Measurements from ENCODE around the gene NFASC. TPM values are rescaled to one million over a fixed set of nuclear protein-coding genes. Genes with fewer than 3 reads are reported as not detected.

The NFASC gene
- total and polyA plus RNA-seq, 4 experiments from 2014 or later = not detected

DNA sequence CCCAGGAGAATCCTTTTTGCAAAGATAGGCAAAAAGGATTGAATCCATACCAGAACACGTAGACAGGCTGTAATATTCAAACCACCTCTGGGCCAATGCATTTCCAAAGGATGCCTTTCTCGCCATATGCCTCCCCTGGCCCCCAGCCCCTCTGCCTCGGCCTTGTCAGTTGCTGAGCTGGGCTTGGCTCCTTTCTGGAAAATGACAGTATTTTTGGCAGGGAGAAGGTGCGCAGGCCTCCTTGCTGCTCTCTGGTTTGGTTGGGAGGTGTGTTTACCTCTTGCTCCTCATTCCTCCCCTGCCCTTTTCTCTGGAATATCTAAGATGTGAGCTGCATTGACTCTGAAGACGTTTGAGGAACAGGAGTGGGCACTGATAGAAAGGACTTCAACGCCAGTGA is 146.3 kb downstream of the NFASC start:
- Mint-ChIP-seq H3K27me3 (peaks cover 3 to 4% of the 10 kb centered on the region in 2 donors), H3K4me1 (no peaks in the 10 kb centered on the region), H3K27ac (no peak overlapping the region), H3K9me3 (no peaks in the 10 kb centered on the region), H3K4me3 (no peak overlapping the region), H3K36me3 (no peaks in the 10 kb centered on the region)
- H3K4me3 ChIP-seq (ENCODE audit: low read length in 2 of 2) = no peak overlapping the region
- no peaks in the 10 kb centered on the region for H3K36me3 ChIP-seq (ENCODE audit: insufficient read depth, low read length)
- H3K27ac ChIP-seq (ENCODE audit: low read depth, low read length) = no peak overlapping the region
- intact Hi-C loops (cut with micrococcal nuclease) = no loop called here
- H3K27me3 ChIP-seq (ENCODE audit: insufficient read depth, low read length) = no peaks in the 10 kb centered on the region
- CTCF ChIA-PET (ENCODE audit: partially characterized antibody) = no interaction called here
- no peaks in the 10 kb centered on the region for H3K4me1 ChIP-seq (ENCODE audit: insufficient read depth, low read length)
- no peak for DNase-seq
- H3K9me3 ChIP-seq (ENCODE audit: control insufficient read depth in 1 of 2, low read length in 2 of 2) = no peaks in the 10 kb centered on the region
- POLR2A ChIA-PET (ENCODE audit: partially characterized antibody) = no interaction called here

DNA sequence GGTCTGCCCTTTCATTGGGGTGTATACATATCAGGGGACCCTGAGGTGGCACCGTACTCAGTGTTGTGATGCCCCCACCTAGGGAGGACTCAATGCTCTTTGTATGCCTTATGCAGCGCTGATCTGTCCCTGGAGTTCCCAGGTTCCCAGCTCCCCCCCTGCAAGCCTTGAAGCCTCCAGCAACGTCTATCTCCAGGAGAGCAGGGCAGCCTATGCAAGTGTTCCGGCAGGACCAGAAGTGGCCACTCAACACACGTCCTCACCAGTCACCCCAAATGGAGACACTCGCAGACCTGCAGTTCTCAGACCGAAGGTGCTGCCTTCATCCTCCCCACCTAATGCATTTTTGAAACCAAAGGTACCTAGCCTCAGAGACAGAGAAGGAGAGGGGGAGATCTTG is 147.1 kb downstream of the NFASC start:
- no peaks in the 10 kb centered on the region for H3K9me3 Mint-ChIP-seq
- Histone ChIP-seq H3K4me1 (ENCODE audit: insufficient read depth, low read length) (no peaks in the 10 kb centered on the region), H3K27ac (ENCODE audit: low read depth, low read length) (no peak overlapping the region), H3K27me3 (ENCODE audit: insufficient read depth, low read length) (no peaks in the 10 kb centered on the region), H3K36me3 (ENCODE audit: insufficient read depth, low read length) (no peaks in the 10 kb centered on the region), H3K9me3 (ENCODE audit: control insufficient read depth in 1 of 2, low read length in 2 of 2) (no peaks in the 10 kb centered on the region), H3K4me3 (ENCODE audit: low read length in 2 of 2) (no peak overlapping the region)
- DNase-seq = no peak
- H3K4me3 Mint-ChIP-seq = no peak overlapping the region
- ChIA-PET POLR2A (ENCODE audit: partially characterized antibody) (no interaction called here), CTCF (ENCODE audit: partially characterized antibody) (no interaction called here)
- no peaks in the 10 kb centered on the region for H3K4me1 Mint-ChIP-seq
- no peaks in the 10 kb centered on the region for H3K36me3 Mint-ChIP-seq
- intact Hi-C loops (cut with micrococcal nuclease) = no loop called here
- H3K27me3 Mint-ChIP-seq = peaks cover 6% of the 10 kb centered on the region in 2 donors
- peak overlapping the region in 1 of 7 donors; percentile 8 for H3K27ac Mint-ChIP-seq

DNA sequence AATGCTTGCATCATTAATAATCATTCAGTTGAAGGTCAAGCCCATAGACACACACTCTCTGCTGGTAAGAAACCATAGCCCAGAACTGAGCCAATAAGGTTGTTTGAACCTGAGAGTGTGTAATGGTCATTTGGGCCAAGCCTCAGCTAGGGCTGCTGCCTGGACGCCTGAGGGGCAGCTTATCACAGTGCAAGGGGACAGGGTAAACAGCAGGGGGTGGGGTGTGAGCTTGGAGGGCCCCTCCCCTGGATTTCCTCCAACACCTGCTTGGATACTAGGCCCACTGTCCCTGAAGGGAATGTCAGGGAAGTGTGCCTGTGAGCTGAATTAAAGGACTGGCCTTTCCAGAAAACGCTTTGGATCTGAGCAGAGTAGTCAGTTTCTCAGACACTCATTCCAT is 147.7 kb downstream of the NFASC start:
- Mint-ChIP-seq H3K36me3 (no peaks in the 10 kb centered on the region), H3K27ac (no peak overlapping the region), H3K9me3 (no peaks in the 10 kb centered on the region), H3K27me3 (peaks cover 6% of the 10 kb centered on the region in 2 donors), H3K4me1 (no peaks in the 10 kb centered on the region), H3K4me3 (no peak overlapping the region)
- no peaks in the 10 kb centered on the region for H3K27me3 ChIP-seq (ENCODE audit: insufficient read depth, low read length)
- ChIA-PET POLR2A (ENCODE audit: partially characterized antibody) (no interaction called here), CTCF (ENCODE audit: partially characterized antibody) (no interaction called here)
- no peak for DNase-seq
- H3K4me1 ChIP-seq (ENCODE audit: insufficient read depth, low read length) = no peaks in the 10 kb centered on the region
- H3K36me3 ChIP-seq (ENCODE audit: insufficient read depth, low read length) = no peaks in the 10 kb centered on the region
- H3K27ac ChIP-seq (ENCODE audit: low read depth, low read length) = no peak overlapping the region
- H3K9me3 ChIP-seq (ENCODE audit: control insufficient read depth in 1 of 2, low read length in 2 of 2) = no peaks in the 10 kb centered on the region
- intact Hi-C loops (cut with micrococcal nuclease) = no loop called here
- H3K4me3 ChIP-seq (ENCODE audit: low read length in 2 of 2) = no peak overlapping the region

DNA sequence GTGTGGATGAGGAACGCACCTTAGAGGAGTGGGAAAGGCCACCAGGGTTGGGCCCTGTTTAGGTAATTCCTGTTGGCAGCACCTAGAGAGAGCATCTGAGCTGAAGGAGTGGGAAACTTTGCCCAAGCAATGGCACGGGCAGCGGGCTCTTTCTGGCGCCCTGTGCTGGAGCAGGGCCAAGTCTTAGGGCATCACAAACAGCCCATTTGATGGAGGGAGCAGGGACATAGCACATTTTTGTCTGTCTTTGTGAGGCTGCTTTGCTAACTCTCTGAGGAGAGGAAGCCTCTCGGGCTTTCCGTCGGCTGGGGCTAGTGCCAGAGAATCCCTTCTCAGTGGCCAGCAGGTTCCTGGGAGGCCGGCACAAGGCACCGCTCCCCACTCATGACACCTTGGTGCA is 149.8 kb downstream of the NFASC start:
- Histone ChIP-seq H3K4me1 (ENCODE audit: insufficient read depth, low read length) (no peaks in the 10 kb centered on the region), H3K9me3 (ENCODE audit: control insufficient read depth in 1 of 2, low read length in 2 of 2) (no peaks in the 10 kb centered on the region), H3K36me3 (ENCODE audit: insufficient read depth, low read length) (no peaks in the 10 kb centered on the region), H3K4me3 (ENCODE audit: low read length in 2 of 2) (no peak overlapping the region), H3K27me3 (ENCODE audit: insufficient read depth, low read length) (no peaks in the 10 kb centered on the region), H3K27ac (ENCODE audit: low read depth, low read length) (no peak overlapping the region)
- no peak for DNase-seq
- no peaks in the 10 kb centered on the region for H3K36me3 Mint-ChIP-seq
- ChIA-PET CTCF (ENCODE audit: partially characterized antibody) (no interaction called here), POLR2A (ENCODE audit: partially characterized antibody) (no interaction called here)
- no peak overlapping the region for H3K27ac Mint-ChIP-seq
- H3K9me3 Mint-ChIP-seq = no peaks in the 10 kb centered on the region
- peaks cover 5 to 7% of the 10 kb centered on the region in 2 donors for H3K27me3 Mint-ChIP-seq
- H3K4me3 Mint-ChIP-seq = no peak overlapping the region
- intact Hi-C loops (cut with micrococcal nuclease) = no loop called here
- H3K4me1 Mint-ChIP-seq = no peaks in the 10 kb centered on the region

- no peaks in the 10 kb centered on the region for H3K9me3 ChIP-seq (ENCODE audit: control insufficient read depth in 1 of 2, low read length in 2 of 2)
- no peak overlapping the region for H3K4me3 ChIP-seq (ENCODE audit: low read length in 2 of 2)
- Mint-ChIP-seq H3K9me3 (no peaks in the 10 kb centered on the region), H3K27me3 (peaks cover 4 to 5% of the 10 kb centered on the region in 2 donors), H3K27ac (no peak overlapping the region), H3K4me1 (no peaks in the 10 kb centered on the region), H3K36me3 (no peaks in the 10 kb centered on the region), H3K4me3 (no peak overlapping the region)
- H3K27ac ChIP-seq (ENCODE audit: low read depth, low read length) = no peak overlapping the region
- no peak for DNase-seq
- no peaks in the 10 kb centered on the region for H3K36me3 ChIP-seq (ENCODE audit: insufficient read depth, low read length)
- H3K27me3 ChIP-seq (ENCODE audit: insufficient read depth, low read length) = no peaks in the 10 kb centered on the region
- H3K4me1 ChIP-seq (ENCODE audit: insufficient read depth, low read length) = no peaks in the 10 kb centered on the region
- POLR2A ChIA-PET (ENCODE audit: partially characterized antibody) = no interaction called here
- CTCF ChIA-PET (ENCODE audit: partially characterized antibody) = no interaction called here
- intact Hi-C loops (cut with micrococcal nuclease) = no loop called here
Observed at GRCh38 chr1:205024679-205025078, 154.0 kb downstream of the NFASC start.

DNA sequence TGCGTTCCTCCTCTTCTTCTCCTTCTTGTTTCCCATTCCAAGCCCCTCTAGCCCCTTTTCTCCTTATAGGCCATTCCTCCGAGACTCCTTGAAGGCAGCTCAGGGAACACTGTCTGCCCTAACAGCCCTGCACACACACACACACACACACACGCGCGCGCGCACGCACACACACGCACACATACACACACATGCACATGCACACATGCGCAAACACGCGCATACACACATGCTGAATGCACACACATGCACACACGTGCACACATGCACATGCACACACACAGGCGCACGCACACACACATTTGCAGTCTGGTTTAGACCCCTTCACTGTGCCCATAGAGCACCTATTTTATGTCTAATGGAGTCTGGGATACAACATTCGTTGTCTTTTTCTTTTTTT is 154.6 kb downstream of the NFASC start:
- intact Hi-C loops (cut with micrococcal nuclease) = no loop called here
- no peaks in the 10 kb centered on the region for H3K4me1 ChIP-seq (ENCODE audit: insufficient read depth, low read length)
- no peak overlapping the region for H3K27ac Mint-ChIP-seq
- H3K4me3 Mint-ChIP-seq = no peak overlapping the region
- no peaks in the 10 kb centered on the region for H3K9me3 Mint-ChIP-seq
- no peak overlapping the region for H3K27ac ChIP-seq (ENCODE audit: low read depth, low read length)
- ChIA-PET POLR2A (ENCODE audit: partially characterized antibody) (no interaction called here), CTCF (ENCODE audit: partially characterized antibody) (interaction anchor here (0.9 kb wide), 1 partner anchor 36 kb away, joined by 3 read pairs; no protein-coding TSS in a partner anchor)
- no peak overlapping the region for H3K4me3 ChIP-seq (ENCODE audit: low read length in 2 of 2)
- no peaks in the 10 kb centered on the region for H3K36me3 ChIP-seq (ENCODE audit: insufficient read depth, low read length)
- H3K27me3 Mint-ChIP-seq = peaks cover 5 to 9% of the 10 kb centered on the region in 2 donors
- no peak for DNase-seq
- H3K36me3 Mint-ChIP-seq = no peaks in the 10 kb centered on the region
- no peaks in the 10 kb centered on the region for H3K27me3 ChIP-seq (ENCODE audit: insufficient read depth, low read length)
- H3K9me3 ChIP-seq (ENCODE audit: control insufficient read depth in 1 of 2, low read length in 2 of 2) = no peaks in the 10 kb centered on the region
- H3K4me1 Mint-ChIP-seq = no peaks in the 10 kb centered on the region

DNA sequence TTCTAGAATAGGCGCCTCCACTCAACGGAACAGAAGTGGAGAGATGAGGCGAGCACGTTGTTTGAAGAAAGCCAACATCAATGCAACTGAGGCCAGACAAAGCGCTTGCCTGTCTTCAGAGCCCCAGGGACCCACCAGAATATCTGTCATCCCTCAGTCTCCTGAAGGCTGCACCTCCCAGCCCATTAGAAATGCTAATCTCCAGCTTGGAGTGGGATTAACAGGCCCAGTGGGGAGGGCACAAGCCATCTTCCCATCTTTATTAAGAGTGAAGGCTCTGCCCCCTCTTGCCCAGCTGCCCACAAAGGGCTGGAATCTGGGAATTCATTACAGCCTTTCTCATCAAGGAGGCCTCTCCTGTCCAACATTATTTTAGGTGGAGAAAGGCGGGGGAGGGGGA is 155.5 kb downstream of the NFASC start:
- Histone ChIP-seq H3K4me1 (ENCODE audit: insufficient read depth, low read length) (no peaks in the 10 kb centered on the region), H3K27ac (ENCODE audit: low read depth, low read length) (no peak overlapping the region), H3K9me3 (ENCODE audit: control insufficient read depth in 1 of 2, low read length in 2 of 2) (no peaks in the 10 kb centered on the region), H3K36me3 (ENCODE audit: insufficient read depth, low read length) (no peaks in the 10 kb centered on the region), H3K27me3 (ENCODE audit: insufficient read depth, low read length) (no peaks in the 10 kb centered on the region), H3K4me3 (ENCODE audit: low read length in 2 of 2) (no peak overlapping the region)
- POLR2A ChIA-PET (ENCODE audit: partially characterized antibody) = no interaction called here
- no peak overlapping the region for H3K27ac Mint-ChIP-seq
- H3K36me3 Mint-ChIP-seq = no peaks in the 10 kb centered on the region
- H3K27me3 Mint-ChIP-seq = peaks cover 5 to 13% of the 10 kb centered on the region in 2 donors
- no peak for DNase-seq
- CTCF ChIA-PET (ENCODE audit: partially characterized antibody) = interaction anchor here (0.9 kb wide), 1 partner anchor 35 kb away, joined by 3 read pairs; no protein-coding TSS in a partner anchor
- no peaks in the 10 kb centered on the region for H3K4me1 Mint-ChIP-seq
- H3K9me3 Mint-ChIP-seq = no peaks in the 10 kb centered on the region
- H3K4me3 Mint-ChIP-seq = no peak overlapping the region
- intact Hi-C loops (cut with micrococcal nuclease) = no loop called here

DNA sequence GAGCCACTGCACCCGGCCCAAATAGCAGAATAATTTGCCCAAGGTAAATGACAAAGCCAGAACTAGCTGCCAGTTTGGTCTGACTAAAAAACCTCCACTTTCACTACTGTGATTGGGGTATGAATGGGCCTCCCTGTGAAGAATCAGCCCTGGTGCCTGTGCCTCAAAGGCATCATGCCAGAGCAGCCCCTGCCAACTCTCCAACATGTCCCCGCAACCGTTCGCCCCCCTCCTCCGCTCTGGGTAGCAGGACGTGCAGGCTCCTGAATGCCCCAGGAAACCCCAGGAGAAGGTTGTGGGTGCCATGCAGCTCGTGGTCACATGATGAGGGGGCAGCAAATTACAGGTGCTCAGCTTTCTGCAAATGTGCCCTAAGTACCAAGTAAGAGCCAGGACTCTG is 157.7 kb downstream of the NFASC start:
- Mint-ChIP-seq H3K4me1 (no peaks in the 10 kb centered on the region), H3K9me3 (no peaks in the 10 kb centered on the region), H3K27me3 (peaks cover 2 to 13% of the 10 kb centered on the region in 2 donors), H3K36me3 (no peaks in the 10 kb centered on the region), H3K4me3 (no peak overlapping the region), H3K27ac (peak overlapping the region in 1 of 7 donors; percentile 36)
- Histone ChIP-seq H3K36me3 (ENCODE audit: insufficient read depth, low read length) (no peaks in the 10 kb centered on the region), H3K4me1 (ENCODE audit: insufficient read depth, low read length) (no peaks in the 10 kb centered on the region), H3K27ac (ENCODE audit: low read depth, low read length) (no peak overlapping the region), H3K27me3 (ENCODE audit: insufficient read depth, low read length) (no peaks in the 10 kb centered on the region), H3K9me3 (ENCODE audit: control insufficient read depth in 1 of 2, low read length in 2 of 2) (no peaks in the 10 kb centered on the region), H3K4me3 (ENCODE audit: low read length in 2 of 2) (no peak overlapping the region)
- ChIA-PET POLR2A (ENCODE audit: partially characterized antibody) (no interaction called here), CTCF (ENCODE audit: partially characterized antibody) (interaction anchor here (1.2 kb wide), 1 partner anchor 113 kb away, joined by 3 read pairs; no protein-coding TSS in a partner anchor)
- intact Hi-C loops (cut with micrococcal nuclease) = no loop called here
- DNase-seq = no peak
